Sigmoid colon (tissue), 4 donors: ENCODE data around the gene AP3M1.

ENCODE experiments used
- CTCF ChIP-seq, 4 experiments: fragments of 450-650 bp in 3 of 4; fragments of 200-600 bp in 1 of 4; IDR thresholded peaks; one replicate each; pipeline ENCODE4 v1.5.1; 2016 to 2019; ENCODE audit warnings: antibody characterized with exemption in 4 of 4, mild to moderate bottlenecking in 3 of 4, moderate library complexity in 2 of 4
- EP300 ChIP-seq, 4 donors: sonication (generic); formaldehyde crosslinking; IDR thresholded peaks; one replicate each; pipeline ENCODE4 v1.6.1; 2017; ENCODE audit warnings: antibody characterized with exemption in 4 of 4
- POLR2A ChIP-seq, 2 donors: fragments of 450-650 bp; IDR thresholded peaks; one replicate each; pipeline ENCODE4 v1.6.1; 2016; ENCODE audit warnings: antibody characterized with exemption in 2 of 2, mild to moderate bottlenecking in 2 of 2, moderate library complexity in 2 of 2
- POLR2AphosphoS5 ChIP-seq, 4 donors: sonication (generic); formaldehyde crosslinking; IDR thresholded peaks; one replicate each; pipeline ENCODE4 v1.6.1; 2017; ENCODE audit warnings: antibody characterized with exemption in 4 of 4

GRCh38 chr10:74163319-74164068 is 12.9 kb upstream of the AP3M1 start:
- no peak for TF ChIP-seq EP300 (IDR thresholded peaks at IDR 0.05)
- TF ChIP-seq CTCF (IDR thresholded peaks at IDR 0.05) = no peak
- no peak for TF ChIP-seq POLR2A (IDR thresholded peaks at IDR 0.05)
- no peak for TF ChIP-seq POLR2AphosphoS5 (IDR thresholded peaks at IDR 0.05)
